Measurements from ENCODE around the gene PSD4.

- TF ChIP-seq EZH2 (IDR thresholded peaks at IDR 0.05; ENCODE audit: borderline replicate concordance, insufficient read depth, low read length, poor library complexity, severe bottlenecking) (no peak), CTCF (IDR thresholded peaks at IDR 0.05; ENCODE audit: poor library complexity, severe bottlenecking) (peak; percentile 74), POLR2AphosphoS5 (IDR thresholded peaks at IDR 0.05) (no peak), RAD21 (conservative IDR thresholded peaks at IDR 0.05) (peak; percentile 67), MXI1 (conservative IDR thresholded peaks at IDR 0.05; ENCODE audit: poor library complexity, severe bottlenecking) (no peak), TAF1 (IDR thresholded peaks at IDR 0.05; ENCODE audit: low read depth) (no peak), EP300 (conservative IDR thresholded peaks at IDR 0.05; ENCODE audit: poor library complexity, severe bottlenecking) (no peak), REST (IDR thresholded peaks at IDR 0.05; ENCODE audit: borderline replicate concordance) (no peak), SMC3 (conservative IDR thresholded peaks at IDR 0.05; ENCODE audit: poor library complexity) (peak; percentile 78)
These were observed 36.7 kb upstream of the PSD4 start for GRCh38 chr2:113136828-113137775.
